HepG2 (cell line): ENCODE data around the gene STUB1. TPM values are rescaled to one million over a fixed set of nuclear protein-coding genes. Genes with fewer than 3 reads are reported as not detected.

ENCODE experiments used
- ELF4 ChIP-seq: sonication (generic); formaldehyde crosslinking; IDR thresholded peaks from 2 replicates; pipeline ENCODE4 v1.5.0; 2020; ENCODE audit warnings: missing genetic modification reagents, mild to moderate bottlenecking, moderate library complexity, borderline replicate concordance
- MED8 ChIP-seq: sonication (generic); formaldehyde crosslinking; IDR thresholded peaks from 2 replicates; pipeline ENCODE4 v1.8.1; 2023; ENCODE audit warnings: mild to moderate bottlenecking, missing genetic modification reagents; ENCODE audit not compliant: insufficient replicate concordance
- PHF20 ChIP-seq: sonication (generic); formaldehyde crosslinking; IDR thresholded peaks from 2 replicates; pipeline ENCODE4 v1.5.0; 2020; ENCODE audit warnings: mild to moderate bottlenecking, missing genetic modification reagents
- SALL1 ChIP-seq: sonication (generic); formaldehyde crosslinking; IDR thresholded peaks from 2 replicates; pipeline ENCODE4 v1.8.0; 2022; ENCODE audit warnings: mild to moderate bottlenecking, missing genetic modification reagents
- ZSCAN21 ChIP-seq: sonication (generic); formaldehyde crosslinking; IDR thresholded peaks from 2 replicates; pipeline ENCODE4 v1.8.0; 2022; ENCODE audit warnings: mild to moderate bottlenecking, missing genetic modification reagents, moderate library complexity, borderline replicate concordance
- polyA plus RNA-seq, 8 experiments: library from polyadenylated mRNA; depleted of rRNA in 3 of 8; stranded (reverse) in 7 of 8; unstranded in 1 of 8; fragments of >200 nt; fragmentation: Illumina TruSeq in 4 of 8; extraction: Trizol in 4 of 8; gene quantifications; 2 replicates each; pipeline versions ENCODE4 v1.2.1 to v1.2.3, GENCODE V29; 2011 to 2016; ENCODE audit warnings: low read depth in 4 of 8, missing spikeins in 1 of 8, mixed read lengths in 1 of 8; ENCODE audit not compliant: insufficient read depth in 1 of 8
- total RNA-seq, 5 experiments: library from RNA; depleted of rRNA; stranded (reverse); fragments of >200 nt; fragmentation: Illumina TruSeq; extraction: Trizol; gene quantifications; 2 replicates each; pipeline ENCODE4 v1.2.3, GENCODE V29; 2016; ENCODE audit warnings: low read depth in 1 of 5
- TF ChIP-seq, protein P1 (sequence below): sonication (generic); formaldehyde crosslinking; IDR thresholded peaks from 2 replicates; pipeline ENCODE4 v1.4.0; 2020; ENCODE audit warnings: missing genetic modification reagents, mild to moderate bottlenecking, borderline replicate concordance

Gene STUB1
- total and polyA plus RNA-seq, 2 of the 13 experiments (the other 11 are each of a cell fraction or from before 2014, with no cell fraction given): 52.9 to 78.2 TPM

DNA sequence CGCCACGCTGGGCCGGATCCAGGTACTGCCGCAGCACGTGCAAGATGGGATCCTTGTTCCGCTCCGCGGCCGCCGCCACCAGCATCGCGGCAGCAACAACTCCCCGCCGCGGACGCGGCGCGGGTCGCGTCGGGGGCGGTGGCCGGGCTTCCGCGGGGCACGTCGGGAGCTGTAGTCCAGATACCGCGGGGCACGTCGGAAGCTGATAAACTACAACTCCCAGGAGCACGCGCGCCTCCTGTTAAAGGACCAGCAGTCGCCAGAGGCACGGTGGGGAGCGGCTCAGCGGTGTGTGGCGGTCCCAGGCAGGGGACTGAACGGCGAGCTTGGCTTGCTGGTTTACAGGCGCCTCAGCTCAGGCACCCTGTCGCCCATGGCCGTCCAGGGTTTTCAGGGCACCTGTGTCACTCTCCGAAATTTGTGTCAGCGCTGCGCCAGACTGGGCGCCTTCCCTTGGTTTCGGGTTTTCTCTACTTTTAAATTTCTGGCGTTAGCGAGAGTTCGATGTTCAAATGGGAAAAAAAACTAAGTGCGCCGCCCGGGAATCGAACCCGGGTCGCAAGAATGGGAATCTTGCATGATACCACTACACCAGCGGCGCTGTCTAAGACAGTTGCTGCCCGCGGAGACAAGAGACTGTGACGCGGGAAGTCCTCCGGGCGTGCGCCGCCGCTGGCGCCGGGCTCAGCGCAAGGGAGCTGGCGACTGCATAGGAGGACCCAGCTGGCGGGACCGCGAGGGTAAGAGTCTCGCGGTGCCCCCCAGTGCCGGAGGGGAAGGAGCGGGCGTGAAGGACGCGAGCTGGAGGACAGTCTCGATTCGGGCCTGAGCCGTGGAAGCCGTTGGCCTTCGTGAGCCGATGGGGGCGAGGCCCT lies 43.8 kb upstream of the STUB1 start, which contains the start of gene METTL26 (continued):
- TF ChIP-seq PHF20: peak; percentile 73
- peak; percentile 90 for TF ChIP-seq SALL1 (CRISPR knock-in tag)
- no peak for TF ChIP-seq ELF4 (CRISPR knock-in tag)
- TF ChIP-seq, protein P1, sequence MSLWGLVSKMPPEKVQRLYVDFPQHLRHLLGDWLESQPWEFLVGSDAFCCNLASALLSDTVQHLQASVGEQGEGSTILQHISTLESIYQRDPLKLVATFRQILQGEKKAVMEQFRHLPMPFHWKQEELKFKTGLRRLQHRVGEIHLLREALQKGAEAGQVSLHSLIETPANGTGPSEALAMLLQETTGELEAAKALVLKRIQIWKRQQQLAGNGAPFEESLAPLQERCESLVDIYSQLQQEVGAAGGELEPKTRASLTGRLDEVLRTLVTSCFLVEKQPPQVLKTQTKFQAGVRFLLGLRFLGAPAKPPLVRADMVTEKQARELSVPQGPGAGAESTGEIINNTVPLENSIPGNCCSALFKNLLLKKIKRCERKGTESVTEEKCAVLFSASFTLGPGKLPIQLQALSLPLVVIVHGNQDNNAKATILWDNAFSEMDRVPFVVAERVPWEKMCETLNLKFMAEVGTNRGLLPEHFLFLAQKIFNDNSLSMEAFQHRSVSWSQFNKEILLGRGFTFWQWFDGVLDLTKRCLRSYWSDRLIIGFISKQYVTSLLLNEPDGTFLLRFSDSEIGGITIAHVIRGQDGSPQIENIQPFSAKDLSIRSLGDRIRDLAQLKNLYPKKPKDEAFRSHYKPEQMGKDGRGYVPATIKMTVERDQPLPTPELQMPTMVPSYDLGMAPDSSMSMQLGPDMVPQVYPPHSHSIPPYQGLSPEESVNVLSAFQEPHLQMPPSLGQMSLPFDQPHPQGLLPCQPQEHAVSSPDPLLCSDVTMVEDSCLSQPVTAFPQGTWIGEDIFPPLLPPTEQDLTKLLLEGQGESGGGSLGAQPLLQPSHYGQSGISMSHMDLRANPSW (CRISPR knock-in tag): 0 out of 2 replicates have a peak, but pooled peaks have one; percentile 51
- TF ChIP-seq ZSCAN21 (CRISPR knock-in tag): peak; percentile 18; the same call in 1 of the 2 replicates
- peak; percentile 73 for TF ChIP-seq MED8 (CRISPR knock-in tag)
